Nephron (organoid): Measurements from ENCODE around the gene TXK.

Experiments
- H3K27ac Mint-ChIP-seq, 3 experiments: 2 replicates each; pipeline ENCODE4 v1.8.0; 2020; ENCODE audit warnings: mixed read lengths in 3 of 3, mild to moderate bottlenecking in 2 of 3, moderate library complexity in 1 of 3
- H3K27me3 Mint-ChIP-seq: 2 replicates; pipeline ENCODE4 v1.8.0; 2021; ENCODE audit warnings: low read depth, mild to moderate bottlenecking, moderate library complexity, mixed read lengths
- H3K36me3 Mint-ChIP-seq: 2 replicates; pipeline ENCODE4 v1.8.0; 2020; ENCODE audit warnings: low read depth, mixed read lengths
- H3K4me1 Mint-ChIP-seq: 2 replicates; pipeline ENCODE4 v1.8.0; 2020; ENCODE audit warnings: mixed read lengths
- H3K4me3 Mint-ChIP-seq, 3 experiments: 2 replicates each; pipeline ENCODE4 v1.8.0; 2020; ENCODE audit warnings: mild to moderate bottlenecking in 3 of 3, mixed read lengths in 3 of 3, moderate library complexity in 2 of 3
- H3K9me3 Mint-ChIP-seq: 2 replicates; pipeline ENCODE4 v1.8.0; 2020; ENCODE audit warnings: mixed read lengths
- TF ChIP-seq, protein P1 (sequence below), 3 experiments: fragments of 200-600 bp; sonication (generic); IDR thresholded peaks; one replicate each; pipeline ENCODE4 v1.5.0; 2021; ENCODE audit warnings: antibody characterized with exemption in 3 of 3; ENCODE audit not compliant: unreplicated experiment in 3 of 3

Gene TXK

DNA sequence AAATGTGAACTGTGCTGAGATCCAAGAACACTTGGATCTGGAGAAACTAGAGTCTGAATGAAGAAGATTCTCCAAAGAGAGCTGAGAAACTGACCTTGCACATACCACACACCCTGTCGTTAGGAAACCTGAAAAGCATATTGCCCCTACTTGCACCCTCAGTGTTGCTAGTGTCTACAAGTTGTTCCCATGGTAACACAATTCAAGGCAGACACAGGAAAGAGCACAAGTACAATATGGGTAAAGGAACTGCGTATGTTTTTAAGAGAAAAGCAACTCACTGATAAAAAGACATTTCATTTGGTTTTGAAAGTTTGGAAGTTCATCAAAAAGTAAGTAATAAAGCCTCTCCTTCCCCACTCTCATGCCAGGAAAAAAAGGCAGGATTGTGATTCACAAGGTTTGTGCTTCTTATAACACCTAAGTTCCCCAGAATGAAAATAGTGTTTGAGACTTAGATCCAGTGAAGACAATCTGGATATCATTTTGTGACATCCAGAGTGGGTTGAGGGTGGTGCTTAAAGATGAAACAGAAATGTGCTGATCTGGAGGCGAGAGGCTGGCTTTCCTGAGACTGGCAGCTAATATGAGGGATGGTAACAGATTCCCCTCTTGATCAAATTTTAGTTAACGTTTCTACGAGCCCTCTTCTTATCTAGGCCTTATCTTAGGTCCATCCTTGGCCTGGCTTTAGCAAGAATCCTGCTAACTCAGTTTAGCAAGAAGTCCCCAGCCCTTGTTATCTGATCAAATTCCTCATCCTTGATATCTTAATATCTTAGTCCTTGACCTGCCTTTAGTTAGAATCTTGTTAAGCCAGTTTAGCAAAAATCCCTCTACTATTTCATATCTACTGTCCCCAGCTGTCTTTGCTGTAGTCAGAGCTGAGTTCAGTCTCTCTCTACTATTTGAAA lies 75.2 kb downstream of the TXK start:
- Mint-ChIP-seq H3K27ac (no peak overlapping the region), H3K9me3 (peaks cover 19% of the 10 kb centered on the region), H3K4me1 (no peaks in the 10 kb centered on the region), H3K4me3 (peak overlapping the region; percentile 34 to 68 (median 39)), H3K27me3 (no peaks in the 10 kb centered on the region), H3K36me3 (no peaks in the 10 kb centered on the region)
- TF ChIP-seq, protein P1, sequence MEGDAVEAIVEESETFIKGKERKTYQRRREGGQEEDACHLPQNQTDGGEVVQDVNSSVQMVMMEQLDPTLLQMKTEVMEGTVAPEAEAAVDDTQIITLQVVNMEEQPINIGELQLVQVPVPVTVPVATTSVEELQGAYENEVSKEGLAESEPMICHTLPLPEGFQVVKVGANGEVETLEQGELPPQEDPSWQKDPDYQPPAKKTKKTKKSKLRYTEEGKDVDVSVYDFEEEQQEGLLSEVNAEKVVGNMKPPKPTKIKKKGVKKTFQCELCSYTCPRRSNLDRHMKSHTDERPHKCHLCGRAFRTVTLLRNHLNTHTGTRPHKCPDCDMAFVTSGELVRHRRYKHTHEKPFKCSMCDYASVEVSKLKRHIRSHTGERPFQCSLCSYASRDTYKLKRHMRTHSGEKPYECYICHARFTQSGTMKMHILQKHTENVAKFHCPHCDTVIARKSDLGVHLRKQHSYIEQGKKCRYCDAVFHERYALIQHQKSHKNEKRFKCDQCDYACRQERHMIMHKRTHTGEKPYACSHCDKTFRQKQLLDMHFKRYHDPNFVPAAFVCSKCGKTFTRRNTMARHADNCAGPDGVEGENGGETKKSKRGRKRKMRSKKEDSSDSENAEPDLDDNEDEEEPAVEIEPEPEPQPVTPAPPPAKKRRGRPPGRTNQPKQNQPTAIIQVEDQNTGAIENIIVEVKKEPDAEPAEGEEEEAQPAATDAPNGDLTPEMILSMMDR (IDR thresholded peaks at IDR 0.05; ENCODE audit: unreplicated experiment in 3 of 3) = no peak

DNA sequence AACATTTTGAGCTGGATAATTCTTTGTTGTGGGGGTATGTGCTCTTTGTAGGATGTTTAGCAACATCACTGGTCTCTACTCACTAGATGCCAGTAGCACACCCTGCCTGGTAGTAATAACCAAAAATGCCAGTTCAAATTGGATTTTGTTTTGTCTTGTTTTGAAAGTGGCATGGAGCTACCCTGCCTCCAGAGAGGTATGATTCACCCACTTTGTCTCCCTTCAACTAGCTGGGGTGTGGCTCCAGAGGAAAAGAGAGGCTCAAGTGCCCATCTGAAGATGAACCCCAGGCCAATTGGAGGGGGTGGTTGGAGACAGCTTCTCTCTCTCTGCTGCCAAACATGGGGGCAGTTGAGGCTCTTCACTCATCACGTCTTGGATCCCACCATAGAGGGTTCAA lies 83.0 kb downstream of the TXK start:
- H3K36me3 Mint-ChIP-seq = no peaks in the 10 kb centered on the region
- peaks cover 9% of the 10 kb centered on the region for H3K27me3 Mint-ChIP-seq
- H3K9me3 Mint-ChIP-seq = peaks cover 2% of the 10 kb centered on the region
- H3K27ac Mint-ChIP-seq = no peak overlapping the region
- TF ChIP-seq, protein P1 (IDR thresholded peaks at IDR 0.05; ENCODE audit: unreplicated experiment in 3 of 3) = no peak
- H3K4me1 Mint-ChIP-seq = no peaks in the 10 kb centered on the region
- H3K4me3 Mint-ChIP-seq = no peak overlapping the region

- no peak overlapping the region for H3K4me3 Mint-ChIP-seq
- no peak overlapping the region for H3K27ac Mint-ChIP-seq
- TF ChIP-seq, protein P1 (IDR thresholded peaks at IDR 0.05; ENCODE audit: unreplicated experiment in 3 of 3) = no peak
- H3K9me3 Mint-ChIP-seq = peaks cover 2% of the 10 kb centered on the region
- no peaks in the 10 kb centered on the region for H3K36me3 Mint-ChIP-seq
- H3K27me3 Mint-ChIP-seq = peaks cover 9% of the 10 kb centered on the region
- no peaks in the 10 kb centered on the region for H3K4me1 Mint-ChIP-seq
Measured at GRCh38 chr4:48049483-48049882, 84.6 kb downstream of the TXK start.

DNA sequence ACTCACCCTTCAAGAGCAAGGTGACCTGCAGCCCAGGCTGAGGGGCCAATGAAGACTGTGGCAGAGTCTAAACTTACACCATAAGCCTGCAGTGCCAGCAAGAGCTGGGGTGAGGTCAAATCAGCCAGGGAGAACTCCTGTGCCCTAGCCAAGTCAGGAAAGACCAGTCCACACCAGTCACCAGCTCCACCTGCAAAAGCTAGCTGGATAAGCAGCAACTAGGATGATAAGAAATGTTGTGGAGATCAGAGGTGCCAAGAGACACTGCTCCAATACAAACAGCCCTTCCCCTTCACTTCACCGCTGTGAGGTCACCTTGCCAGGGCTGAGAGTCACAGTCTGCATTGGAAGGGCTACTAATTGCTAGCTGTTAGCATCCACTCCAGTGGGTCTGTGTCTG lies 86.2 kb downstream of the TXK start:
- no peak overlapping the region for H3K27ac Mint-ChIP-seq
- TF ChIP-seq, protein P1 (IDR thresholded peaks at IDR 0.05; ENCODE audit: unreplicated experiment in 3 of 3) = no peak
- H3K27me3 Mint-ChIP-seq = peaks cover 9% of the 10 kb centered on the region
- H3K4me1 Mint-ChIP-seq = no peaks in the 10 kb centered on the region
- no peaks in the 10 kb centered on the region for H3K36me3 Mint-ChIP-seq
- peaks cover 2% of the 10 kb centered on the region for H3K9me3 Mint-ChIP-seq
- no peak overlapping the region for H3K4me3 Mint-ChIP-seq

DNA sequence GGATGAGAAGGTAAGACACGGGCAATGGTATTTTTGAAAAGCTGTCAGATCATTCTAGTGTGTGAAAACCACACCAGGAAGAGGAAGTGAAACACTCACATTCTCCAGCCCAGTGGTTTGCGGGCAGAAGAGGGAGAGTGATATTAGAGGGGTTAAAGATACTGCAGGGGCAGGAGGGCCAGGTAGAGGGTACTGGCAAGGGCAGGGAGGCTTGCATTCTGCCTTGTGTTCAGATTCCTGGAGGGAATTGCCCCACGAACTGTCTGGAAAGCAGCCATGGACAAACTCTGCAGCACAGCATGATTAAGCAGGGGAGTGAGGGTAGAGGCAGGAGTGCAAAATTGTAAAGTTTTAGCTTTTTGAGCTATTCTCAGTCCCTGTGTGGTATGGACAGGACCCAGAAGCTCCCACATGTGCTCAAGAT lies 86.6 kb downstream of the TXK start:
- H3K4me1 Mint-ChIP-seq = no peaks in the 10 kb centered on the region
- H3K27ac Mint-ChIP-seq = no peak overlapping the region
- peaks cover 2% of the 10 kb centered on the region for H3K9me3 Mint-ChIP-seq
- no peak overlapping the region for H3K4me3 Mint-ChIP-seq
- TF ChIP-seq, protein P1 (IDR thresholded peaks at IDR 0.05; ENCODE audit: unreplicated experiment in 3 of 3) = no peak
- no peaks in the 10 kb centered on the region for H3K36me3 Mint-ChIP-seq
- H3K27me3 Mint-ChIP-seq = peaks cover 9% of the 10 kb centered on the region

DNA sequence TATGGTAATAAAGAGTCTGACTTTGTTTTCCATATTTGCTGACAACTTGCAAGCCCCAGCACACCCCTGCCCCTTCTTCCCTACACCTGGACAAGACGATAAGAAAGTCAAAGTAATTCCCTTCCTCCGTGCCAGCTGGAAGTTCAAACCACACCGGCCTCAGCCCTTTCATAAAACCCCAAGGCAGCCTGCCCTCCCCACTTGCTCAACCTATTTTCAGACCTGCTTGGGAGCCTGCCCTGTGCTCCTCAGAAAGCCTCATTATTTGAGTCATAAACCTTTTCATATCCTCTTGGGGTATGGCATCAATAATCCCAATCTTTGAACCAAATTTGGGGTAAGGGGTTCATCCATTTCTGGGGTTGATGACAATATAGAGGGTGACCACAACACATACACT lies 88.0 kb downstream of the TXK start:
- no peak overlapping the region for H3K27ac Mint-ChIP-seq
- H3K36me3 Mint-ChIP-seq = no peaks in the 10 kb centered on the region
- TF ChIP-seq, protein P1 (IDR thresholded peaks at IDR 0.05; ENCODE audit: unreplicated experiment in 3 of 3) = no peak
- H3K9me3 Mint-ChIP-seq = peaks cover 2% of the 10 kb centered on the region
- H3K27me3 Mint-ChIP-seq = peaks cover 9% of the 10 kb centered on the region
- H3K4me1 Mint-ChIP-seq = no peaks in the 10 kb centered on the region
- no peak overlapping the region for H3K4me3 Mint-ChIP-seq
